Measurements from ENCODE around the gene BMPR1A.

BMPR1A gene

DNA sequence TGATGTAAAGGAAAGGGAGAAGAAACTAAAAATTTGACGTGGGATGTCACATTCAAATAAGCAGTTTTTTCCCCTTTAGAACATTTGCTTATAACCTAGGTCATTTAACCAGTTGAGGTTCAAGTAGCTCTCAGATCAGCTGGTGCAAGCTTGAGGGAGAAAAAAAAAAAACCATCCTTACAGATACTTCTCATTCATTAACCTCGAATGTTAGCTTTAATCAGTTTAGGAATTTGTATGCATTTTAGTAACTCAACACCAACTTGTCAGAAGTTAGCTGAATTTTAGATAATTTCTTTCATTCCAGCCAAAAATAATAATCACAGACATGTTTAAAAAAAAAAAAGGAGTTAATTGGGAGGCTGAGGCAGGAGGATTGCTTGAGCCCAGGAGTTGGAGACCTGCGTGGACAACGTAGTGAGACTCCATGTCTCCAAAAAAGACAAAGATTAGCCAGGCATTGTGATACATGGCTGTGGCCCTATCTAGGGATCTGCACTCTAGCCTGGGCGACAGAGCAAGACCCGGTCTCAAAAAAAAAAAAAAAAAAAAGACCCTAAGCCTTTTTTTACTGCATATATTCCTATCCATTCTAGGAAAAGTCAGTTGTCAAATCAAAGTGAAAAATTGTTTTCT is 46.2 kb downstream of the BMPR1A start:
- Histone ChIP-seq H3K4me3 (ENCODE audit: low read length, poor library complexity, severe bottlenecking) (no peak overlapping the region), H3K4me1 (ENCODE audit: insufficient read depth, low read length, poor library complexity, severe bottlenecking) (no peaks in the 10 kb centered on the region), H3F3A (ENCODE audit: low read depth) (no peaks in the 10 kb centered on the region), H3K9ac (ENCODE audit: low read depth, low read length, poor library complexity, severe bottlenecking) (no peak overlapping the region), H3K79me2 (ENCODE audit: insufficient read depth, low read length) (no peaks in the 10 kb centered on the region), H3K9me2 (replicated peaks; ENCODE audit: low read depth, low read length) (no peaks in the 10 kb centered on the region), H4K20me1 (ENCODE audit: insufficient read depth, low read length, poor library complexity, severe bottlenecking) (no peaks in the 10 kb centered on the region), H3K4me2 (ENCODE audit: low read depth, low read length, poor library complexity, severe bottlenecking) (no peak overlapping the region), H2AFZ (ENCODE audit: low read length) (no peak overlapping the region), H3K36me3 (ENCODE audit: insufficient read depth, low read length) (no peaks in the 10 kb centered on the region), H3K9me3 (ENCODE audit: insufficient read depth, low read depth, low read length) (no peaks in the 10 kb centered on the region), H3K27me3 (ENCODE audit: insufficient read depth, low read length, poor library complexity, severe bottlenecking) (no peaks in the 10 kb centered on the region)
- TF ChIP-seq EZH2phosphoT487 (IDR thresholded peaks at IDR 0.05; ENCODE audit: borderline replicate concordance), result no peak
- TF ChIP-seq, protein P1, sequence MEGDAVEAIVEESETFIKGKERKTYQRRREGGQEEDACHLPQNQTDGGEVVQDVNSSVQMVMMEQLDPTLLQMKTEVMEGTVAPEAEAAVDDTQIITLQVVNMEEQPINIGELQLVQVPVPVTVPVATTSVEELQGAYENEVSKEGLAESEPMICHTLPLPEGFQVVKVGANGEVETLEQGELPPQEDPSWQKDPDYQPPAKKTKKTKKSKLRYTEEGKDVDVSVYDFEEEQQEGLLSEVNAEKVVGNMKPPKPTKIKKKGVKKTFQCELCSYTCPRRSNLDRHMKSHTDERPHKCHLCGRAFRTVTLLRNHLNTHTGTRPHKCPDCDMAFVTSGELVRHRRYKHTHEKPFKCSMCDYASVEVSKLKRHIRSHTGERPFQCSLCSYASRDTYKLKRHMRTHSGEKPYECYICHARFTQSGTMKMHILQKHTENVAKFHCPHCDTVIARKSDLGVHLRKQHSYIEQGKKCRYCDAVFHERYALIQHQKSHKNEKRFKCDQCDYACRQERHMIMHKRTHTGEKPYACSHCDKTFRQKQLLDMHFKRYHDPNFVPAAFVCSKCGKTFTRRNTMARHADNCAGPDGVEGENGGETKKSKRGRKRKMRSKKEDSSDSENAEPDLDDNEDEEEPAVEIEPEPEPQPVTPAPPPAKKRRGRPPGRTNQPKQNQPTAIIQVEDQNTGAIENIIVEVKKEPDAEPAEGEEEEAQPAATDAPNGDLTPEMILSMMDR (conservative IDR thresholded peaks at IDR 0.05; ENCODE audit: low read length), result no peak

DNA sequence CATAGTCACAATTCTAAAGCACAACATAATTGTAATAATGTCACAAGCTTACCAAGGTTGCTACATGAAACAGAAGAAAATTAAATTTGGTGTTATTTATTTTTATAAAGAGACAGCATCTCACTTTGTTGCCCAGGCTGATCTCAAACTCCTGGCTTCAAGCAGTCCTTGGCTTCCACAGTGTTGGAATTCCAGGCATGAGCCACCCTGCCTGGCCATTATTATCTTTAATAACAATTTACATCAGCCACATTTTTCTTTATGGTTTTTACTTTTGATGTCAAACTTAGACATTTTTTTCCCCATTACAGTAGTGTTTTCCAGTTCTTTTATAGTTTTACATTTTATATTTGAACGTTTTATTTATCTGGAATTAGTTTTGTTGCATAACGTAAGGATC is 46.7 kb downstream of the BMPR1A start:
- Histone ChIP-seq H3K9me2 (replicated peaks; ENCODE audit: low read depth, low read length) (no peaks in the 10 kb centered on the region), H3K4me3 (ENCODE audit: low read length, poor library complexity, severe bottlenecking) (no peak overlapping the region), H3K27me3 (ENCODE audit: insufficient read depth, low read length, poor library complexity, severe bottlenecking) (no peaks in the 10 kb centered on the region), H3K36me3 (ENCODE audit: insufficient read depth, low read length) (no peaks in the 10 kb centered on the region), H3K9ac (ENCODE audit: low read depth, low read length, poor library complexity, severe bottlenecking) (no peak overlapping the region), H3F3A (ENCODE audit: low read depth) (no peaks in the 10 kb centered on the region), H3K9me3 (ENCODE audit: insufficient read depth, low read depth, low read length) (no peaks in the 10 kb centered on the region), H4K20me1 (ENCODE audit: insufficient read depth, low read length, poor library complexity, severe bottlenecking) (no peaks in the 10 kb centered on the region), H3K4me1 (ENCODE audit: insufficient read depth, low read length, poor library complexity, severe bottlenecking) (no peaks in the 10 kb centered on the region), H3K79me2 (ENCODE audit: insufficient read depth, low read length) (no peaks in the 10 kb centered on the region), H3K4me2 (ENCODE audit: low read depth, low read length, poor library complexity, severe bottlenecking) (no peak overlapping the region), H2AFZ (ENCODE audit: low read length) (no peak overlapping the region)
- TF ChIP-seq, protein P1 (conservative IDR thresholded peaks at IDR 0.05; ENCODE audit: low read length), result no peak
- no peak for TF ChIP-seq EZH2phosphoT487 (IDR thresholded peaks at IDR 0.05; ENCODE audit: borderline replicate concordance)

DNA sequence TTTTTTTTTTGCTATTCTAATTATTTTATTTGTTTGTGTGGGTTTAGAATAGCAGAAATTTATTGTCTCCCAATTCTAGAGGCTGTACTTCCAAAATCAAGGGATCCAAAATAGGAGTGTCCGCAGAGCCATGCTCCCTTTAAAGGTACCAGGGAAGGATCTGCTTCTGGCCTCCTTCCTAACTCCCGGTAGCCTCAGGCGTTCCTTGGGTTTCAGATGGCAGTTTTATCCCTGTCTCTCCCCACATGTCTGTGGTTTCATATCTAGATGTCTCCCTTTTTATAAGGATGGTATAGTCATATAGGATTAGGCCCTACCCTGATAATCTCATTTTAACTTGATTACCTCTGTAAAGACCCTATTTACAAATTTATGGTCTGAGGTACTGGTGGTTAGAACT is 48.4 kb downstream of the BMPR1A start:
- Histone ChIP-seq H3K36me3 (ENCODE audit: insufficient read depth, low read length) (no peaks in the 10 kb centered on the region), H3K79me2 (ENCODE audit: insufficient read depth, low read length) (no peaks in the 10 kb centered on the region), H3K4me3 (ENCODE audit: low read length, poor library complexity, severe bottlenecking) (no peak overlapping the region), H3K27me3 (ENCODE audit: insufficient read depth, low read length, poor library complexity, severe bottlenecking) (no peaks in the 10 kb centered on the region), H3K4me1 (ENCODE audit: insufficient read depth, low read length, poor library complexity, severe bottlenecking) (no peaks in the 10 kb centered on the region), H3K9me3 (ENCODE audit: insufficient read depth, low read depth, low read length) (no peaks in the 10 kb centered on the region), H2AFZ (ENCODE audit: low read length) (no peak overlapping the region), H3F3A (ENCODE audit: low read depth) (no peaks in the 10 kb centered on the region), H4K20me1 (ENCODE audit: insufficient read depth, low read length, poor library complexity, severe bottlenecking) (no peaks in the 10 kb centered on the region), H3K4me2 (ENCODE audit: low read depth, low read length, poor library complexity, severe bottlenecking) (no peak overlapping the region), H3K9ac (ENCODE audit: low read depth, low read length, poor library complexity, severe bottlenecking) (no peak overlapping the region), H3K9me2 (replicated peaks; ENCODE audit: low read depth, low read length) (no peaks in the 10 kb centered on the region)
- TF ChIP-seq, protein P1 (conservative IDR thresholded peaks at IDR 0.05; ENCODE audit: low read length), result no peak
- TF ChIP-seq EZH2phosphoT487 (IDR thresholded peaks at IDR 0.05; ENCODE audit: borderline replicate concordance), result no peak

Data from Loucy (cell line).